ENCODE measurements around the gene RGS7BP. TPM values are rescaled to one million over a fixed set of nuclear protein-coding genes. Genes with fewer than 3 reads are reported as not detected.

Gene RGS7BP
- total RNA-seq, 1 donor from 2014 or later, result 1.0 TPM

GRCh38 chr5:64655596-64655995 is 149.8 kb downstream of the RGS7BP start:
- H3K36me3 Mint-ChIP-seq, result no peaks in the 10 kb centered on the region
- no peak for DNase-seq (ENCODE audit: low spot score in 2 of 2, unreplicated experiment in 2 of 2)
- no peaks in the 10 kb centered on the region for H3K4me1 Mint-ChIP-seq
- no peak overlapping the region for H3K4me3 Mint-ChIP-seq
- TF ChIP-seq, protein P1, sequence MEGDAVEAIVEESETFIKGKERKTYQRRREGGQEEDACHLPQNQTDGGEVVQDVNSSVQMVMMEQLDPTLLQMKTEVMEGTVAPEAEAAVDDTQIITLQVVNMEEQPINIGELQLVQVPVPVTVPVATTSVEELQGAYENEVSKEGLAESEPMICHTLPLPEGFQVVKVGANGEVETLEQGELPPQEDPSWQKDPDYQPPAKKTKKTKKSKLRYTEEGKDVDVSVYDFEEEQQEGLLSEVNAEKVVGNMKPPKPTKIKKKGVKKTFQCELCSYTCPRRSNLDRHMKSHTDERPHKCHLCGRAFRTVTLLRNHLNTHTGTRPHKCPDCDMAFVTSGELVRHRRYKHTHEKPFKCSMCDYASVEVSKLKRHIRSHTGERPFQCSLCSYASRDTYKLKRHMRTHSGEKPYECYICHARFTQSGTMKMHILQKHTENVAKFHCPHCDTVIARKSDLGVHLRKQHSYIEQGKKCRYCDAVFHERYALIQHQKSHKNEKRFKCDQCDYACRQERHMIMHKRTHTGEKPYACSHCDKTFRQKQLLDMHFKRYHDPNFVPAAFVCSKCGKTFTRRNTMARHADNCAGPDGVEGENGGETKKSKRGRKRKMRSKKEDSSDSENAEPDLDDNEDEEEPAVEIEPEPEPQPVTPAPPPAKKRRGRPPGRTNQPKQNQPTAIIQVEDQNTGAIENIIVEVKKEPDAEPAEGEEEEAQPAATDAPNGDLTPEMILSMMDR (IDR thresholded peaks at IDR 0.05; ENCODE audit: unreplicated experiment), result no peak
- H3K27ac Mint-ChIP-seq, result no peak overlapping the region
- H3K9me3 Mint-ChIP-seq, result peaks cover 13% of the 10 kb centered on the region
- H3K27me3 Mint-ChIP-seq (ENCODE audit: low read depth), result no peaks in the 10 kb centered on the region

GRCh38 chr5:64659289-64659688 is 153.5 kb downstream of the RGS7BP start:
- no peaks in the 10 kb centered on the region for H3K36me3 Mint-ChIP-seq
- H3K9me3 Mint-ChIP-seq, result peaks cover 8% of the 10 kb centered on the region
- no peak for DNase-seq (ENCODE audit: low spot score in 2 of 2, unreplicated experiment in 2 of 2)
- H3K27ac Mint-ChIP-seq, result no peak overlapping the region
- H3K27me3 Mint-ChIP-seq (ENCODE audit: low read depth), result no peaks in the 10 kb centered on the region
- no peak overlapping the region for H3K4me3 Mint-ChIP-seq
- TF ChIP-seq, protein P1 (IDR thresholded peaks at IDR 0.05; ENCODE audit: unreplicated experiment), result no peak
- H3K4me1 Mint-ChIP-seq, result no peaks in the 10 kb centered on the region

Other genes with a start within 250 kb of the RGS7BP start
- not detected in 3 replicates for gene SHISAL2B, start 184.5 kb downstream of the RGS7BP start, total RNA-seq

All from mesothelial cell of epicardium (in vitro differentiated cells).